Stimulated activated CD8-positive, alpha-beta memory T cell treated with anti-CD3 and anti-CD28 coated beads, Interleukin-4, amount 100 ng/mL, for 48 hours (primary cell): ENCODE measurements around the gene DUSP16.
"Not testable (repeated sequence)": the region's sequence is repeated elsewhere in the genome, so short reads cannot be mapped to it uniquely, and the experiment has no call there.

Experiments
- DNase-seq: peaks from one replicate; pipeline ENCODE4 v3.0.0-alpha.2; 2020

DUSP16 gene

DNA sequence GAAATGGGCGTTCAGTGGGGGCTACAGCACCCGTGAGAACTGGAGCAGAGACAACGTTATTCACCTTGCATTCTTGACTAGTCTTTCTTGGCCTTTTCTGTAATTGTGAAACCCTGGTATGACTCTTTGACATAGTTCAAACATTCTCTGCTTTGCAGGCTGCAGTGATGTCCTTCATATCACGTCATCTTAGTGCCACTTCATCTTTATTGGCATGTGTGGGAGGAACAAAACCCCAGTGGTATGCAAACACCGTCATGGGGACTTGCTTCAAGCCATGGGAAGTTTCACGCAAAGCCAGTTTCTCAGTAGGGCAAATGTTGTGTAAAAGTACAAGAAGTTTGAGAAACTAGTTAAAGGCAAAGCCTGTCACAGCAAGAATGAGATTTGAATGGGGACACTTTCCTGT is 20.2 kb upstream of the DUSP16 start:
- DNase-seq, result peak; percentile 64

DNA sequence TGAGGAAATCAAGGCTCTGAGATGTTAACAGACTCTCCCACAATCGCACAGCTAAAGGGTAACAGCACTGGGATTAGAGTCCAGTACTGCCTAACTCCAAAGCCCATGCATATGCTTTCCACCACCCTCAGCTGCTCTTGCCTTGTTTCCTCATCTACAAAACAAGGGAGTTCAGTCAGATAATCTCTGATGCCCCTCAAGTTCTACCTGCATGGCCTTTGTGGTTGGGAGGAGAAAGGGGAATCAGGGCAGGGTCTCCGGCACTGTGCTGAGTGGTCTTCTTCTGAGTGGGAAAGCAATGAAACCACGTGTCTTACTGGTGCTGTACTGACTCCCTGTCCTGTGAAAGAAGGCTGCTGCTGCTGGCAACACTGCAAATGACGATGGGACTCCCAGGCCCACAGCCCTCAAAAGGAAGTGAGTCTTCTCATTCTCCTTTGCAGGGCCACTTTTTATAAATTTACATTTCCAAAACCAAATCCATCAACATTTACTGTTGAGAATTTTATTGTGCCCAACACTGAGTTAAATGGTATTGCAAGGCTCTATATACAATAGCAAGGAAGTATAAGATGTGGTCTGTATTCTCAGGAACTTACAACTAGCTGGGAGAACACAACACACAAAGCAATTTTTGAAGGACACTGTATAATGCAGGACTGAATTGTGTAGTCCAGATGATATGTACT is 19.7 kb upstream of the DUSP16 start:
- peak; percentile 38 for DNase-seq

DNA sequence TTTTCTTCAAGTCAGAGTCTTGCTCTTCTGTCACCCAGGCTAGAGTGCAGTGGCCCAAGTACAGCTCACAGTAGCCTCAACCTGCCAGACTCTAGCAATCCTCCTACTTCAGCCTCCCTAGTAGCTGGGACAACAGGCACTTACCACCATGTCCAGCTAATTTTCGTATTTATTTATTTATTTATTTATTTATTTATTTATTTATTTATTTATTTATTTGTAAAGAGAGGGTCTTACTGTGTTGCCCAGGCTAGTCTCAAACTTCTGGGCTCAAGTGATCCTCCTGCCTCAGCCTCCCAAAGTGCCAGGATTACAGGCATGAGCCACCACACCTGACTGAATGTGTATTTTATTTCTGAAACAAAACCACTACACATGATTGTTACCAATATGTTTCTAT is 18.1 kb upstream of the DUSP16 start:
- not testable (repeated sequence) for DNase-seq

DNA sequence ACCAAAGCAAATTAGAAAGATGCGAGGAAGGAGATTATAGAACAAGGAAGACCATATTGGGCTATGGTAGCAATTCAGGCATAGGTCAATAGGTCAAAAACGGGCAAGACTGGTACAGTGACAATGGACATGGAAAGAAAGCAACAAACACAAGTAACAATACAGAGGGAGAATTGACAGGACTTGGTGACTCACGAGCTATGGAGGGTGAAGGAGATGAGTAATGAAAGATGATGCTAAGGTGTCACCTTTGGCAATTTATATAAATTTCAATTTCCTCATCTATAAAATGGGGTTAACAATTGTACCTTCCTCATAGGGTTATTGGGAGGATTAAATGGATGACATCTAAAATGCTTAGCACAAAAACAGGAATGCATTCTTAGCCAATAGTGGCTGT is 15.1 kb upstream of the DUSP16 start:
- no peak for DNase-seq

DNA sequence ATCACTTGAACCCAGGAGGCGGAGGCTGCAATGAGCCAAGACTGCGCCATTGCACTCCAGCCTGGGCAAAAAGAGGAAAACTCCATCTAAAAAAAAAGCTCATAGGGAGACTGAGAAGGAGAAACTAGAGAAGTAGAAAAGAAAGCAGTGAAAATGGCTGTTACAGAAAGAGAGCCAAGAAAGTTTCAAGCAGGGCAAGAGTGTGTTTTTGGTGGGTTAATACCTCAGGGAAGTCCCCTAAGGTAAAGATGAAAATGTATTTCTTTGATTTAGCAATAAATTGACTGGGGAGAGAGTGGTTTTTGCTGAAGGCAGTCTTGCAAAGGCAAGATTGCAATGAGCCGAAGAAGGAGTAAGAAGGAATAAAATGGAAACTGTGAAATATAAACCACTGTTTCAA is 10.0 kb upstream of the DUSP16 start:
- no peak for DNase-seq

DNA sequence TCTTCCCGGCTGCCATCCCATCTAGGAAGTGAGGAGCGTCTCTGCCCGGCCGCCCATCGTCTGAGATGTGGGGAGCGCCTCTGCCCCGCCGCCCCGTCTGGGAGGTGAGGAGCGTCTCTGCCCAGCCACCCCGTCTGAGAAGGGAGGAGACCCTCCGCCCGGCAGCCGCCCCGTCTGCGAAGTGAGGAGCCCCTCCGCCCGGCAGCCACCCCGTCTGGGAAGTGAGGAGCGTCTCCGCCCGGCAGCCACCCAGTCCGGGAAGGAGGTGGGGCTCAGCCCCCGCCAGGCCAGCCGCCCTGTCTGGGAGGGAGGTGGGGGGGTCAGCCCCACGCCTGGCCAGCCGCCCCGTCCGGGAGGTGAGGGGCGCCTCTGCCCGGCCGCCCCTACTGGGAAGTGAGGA is 3.3 kb upstream of the DUSP16 start:
- not testable (repeated sequence) for DNase-seq

DNA sequence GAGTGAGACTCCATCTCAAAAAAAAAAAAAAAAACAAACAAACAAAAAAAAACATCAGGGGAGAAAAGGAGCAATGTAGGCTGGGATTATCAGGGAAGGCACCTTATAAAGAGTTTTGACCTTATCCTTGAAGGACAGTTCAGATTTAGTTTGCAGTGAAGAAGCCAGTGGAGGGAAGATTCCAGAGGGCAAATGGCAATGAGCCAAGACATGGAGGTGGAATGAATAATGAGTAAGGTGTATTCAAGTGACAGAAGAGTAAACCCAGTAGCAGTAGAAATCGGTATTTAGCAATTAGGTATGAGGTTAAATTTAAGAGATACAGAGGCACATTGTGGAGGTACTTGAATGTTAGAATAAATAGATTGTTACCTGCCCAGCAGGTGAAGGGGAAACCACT is 2.2 kb upstream of the DUSP16 start:
- no peak for DNase-seq

DNA sequence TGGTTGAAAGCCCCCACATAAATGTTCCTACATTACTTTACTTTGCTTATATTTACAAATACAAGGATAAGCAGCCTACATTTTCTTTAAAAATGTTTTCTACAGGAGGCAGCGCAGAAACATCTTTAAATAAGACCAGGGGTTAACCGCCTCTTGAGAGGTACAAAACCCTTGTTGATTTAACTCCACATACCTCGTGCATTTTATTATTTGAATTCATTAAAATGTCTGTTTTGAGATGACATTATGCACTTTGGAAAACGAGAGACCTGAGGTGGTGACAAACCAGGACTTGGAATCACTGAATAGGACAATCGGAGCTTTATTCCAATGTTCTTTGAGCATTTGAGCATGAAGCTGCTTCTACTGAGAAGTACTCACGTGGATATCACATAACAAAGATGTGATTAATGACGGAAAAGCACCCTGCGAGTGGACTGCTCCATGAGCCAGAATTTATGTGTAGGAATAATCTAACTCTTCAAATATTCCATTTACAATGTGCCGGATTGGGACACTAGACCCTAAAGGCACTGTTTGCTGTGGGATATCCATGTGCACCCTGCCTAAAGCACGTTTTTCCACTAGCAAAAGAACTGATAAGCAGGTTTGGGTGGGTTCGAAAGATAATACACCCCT is 746 bp upstream of the DUSP16 start:
- DNase-seq, result no peak

DNA sequence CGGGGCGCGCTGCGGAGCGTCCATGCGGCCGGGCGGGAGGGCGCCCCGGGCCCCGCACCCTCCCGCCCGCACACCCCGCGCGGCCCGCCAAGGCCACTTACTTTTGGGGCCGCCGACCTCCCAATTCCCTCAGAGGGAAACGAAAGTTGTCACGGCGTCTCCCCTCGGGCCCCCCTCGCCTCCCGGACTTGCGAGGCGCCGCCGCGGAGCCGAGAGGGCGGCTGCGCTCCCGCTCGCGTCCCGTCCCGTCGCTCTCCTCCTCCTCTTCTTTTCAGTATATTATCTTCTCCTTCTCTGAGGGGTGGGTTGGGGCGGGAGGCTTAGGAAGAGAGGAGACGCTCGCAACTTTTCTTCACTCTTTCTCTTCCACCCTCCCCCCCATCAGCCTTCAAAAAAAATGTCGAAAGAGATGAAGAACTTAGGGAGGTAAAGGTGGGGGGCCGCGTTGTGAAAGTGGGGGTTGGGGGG is 613 bp downstream of the DUSP16 start:
- peak; percentile 46 for DNase-seq

DNA sequence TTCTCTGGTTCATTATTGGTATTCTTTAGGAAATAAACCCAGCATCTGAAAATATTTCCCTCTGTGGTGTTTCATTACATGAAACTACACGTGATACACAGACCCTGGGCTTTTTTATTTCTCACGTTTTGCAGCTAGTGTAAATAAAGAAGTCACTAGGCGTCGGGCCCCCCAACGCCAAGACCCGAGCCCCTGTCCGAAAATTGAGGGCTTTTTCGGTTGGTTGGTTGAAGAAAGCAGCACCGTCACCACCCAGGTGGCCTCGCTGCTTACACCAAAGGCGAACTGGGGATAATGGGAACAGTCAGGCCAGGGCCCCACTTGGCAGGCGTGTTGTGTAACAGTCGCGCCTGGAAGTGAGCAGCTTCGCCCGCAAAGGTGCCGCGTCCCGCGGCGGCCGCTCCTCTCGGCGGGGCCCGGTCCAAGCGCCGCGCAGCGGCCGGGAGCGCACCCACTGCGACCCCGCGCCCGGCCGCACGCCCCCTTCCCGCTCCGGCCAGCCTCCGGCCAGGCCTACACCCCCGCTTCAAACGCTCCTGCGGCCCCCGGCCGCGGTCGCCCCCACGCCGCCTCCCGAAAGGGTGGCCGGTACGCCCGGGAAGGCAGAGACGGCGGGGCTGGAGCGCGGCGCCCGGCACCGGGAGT is 1.2 kb downstream of the DUSP16 start:
- peak; percentile 62 for DNase-seq

DNA sequence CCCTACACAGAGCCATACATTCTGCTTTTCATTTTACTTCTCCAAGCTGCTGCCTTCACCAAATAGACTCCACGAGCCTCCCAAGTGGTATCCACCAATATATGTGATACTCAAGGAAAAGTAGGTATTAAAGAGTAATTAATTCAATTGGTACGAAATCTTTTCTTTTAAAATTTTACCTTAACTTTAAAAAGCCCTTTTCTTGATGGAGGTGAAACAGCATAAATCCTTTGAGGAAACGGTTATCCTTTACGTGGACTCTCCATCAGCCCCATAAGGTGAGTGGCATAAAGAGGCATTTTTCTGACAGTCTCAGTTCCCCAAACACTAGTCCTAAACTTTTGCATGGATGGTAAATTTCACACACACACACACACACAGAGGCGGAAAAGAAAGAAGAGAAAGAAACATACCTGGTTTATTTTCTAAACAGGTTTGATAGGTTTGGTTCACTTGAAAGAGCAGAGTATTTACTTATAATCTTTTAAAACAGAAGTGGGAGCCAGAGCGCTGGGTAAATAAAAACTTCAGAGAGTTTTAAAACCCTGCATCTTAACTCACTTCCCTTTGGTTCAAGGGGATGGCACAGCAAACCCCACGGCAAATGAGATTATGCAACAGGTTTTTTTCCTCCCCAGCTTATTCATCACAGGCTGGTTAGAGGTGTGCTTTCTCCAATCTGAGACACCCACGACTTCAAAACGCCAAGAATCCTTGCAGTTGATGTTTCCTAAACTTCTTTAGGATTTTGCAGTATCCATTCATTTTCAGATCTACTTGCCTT is 1.9 kb downstream of the DUSP16 start:
- peak; percentile 55 for DNase-seq

DNA sequence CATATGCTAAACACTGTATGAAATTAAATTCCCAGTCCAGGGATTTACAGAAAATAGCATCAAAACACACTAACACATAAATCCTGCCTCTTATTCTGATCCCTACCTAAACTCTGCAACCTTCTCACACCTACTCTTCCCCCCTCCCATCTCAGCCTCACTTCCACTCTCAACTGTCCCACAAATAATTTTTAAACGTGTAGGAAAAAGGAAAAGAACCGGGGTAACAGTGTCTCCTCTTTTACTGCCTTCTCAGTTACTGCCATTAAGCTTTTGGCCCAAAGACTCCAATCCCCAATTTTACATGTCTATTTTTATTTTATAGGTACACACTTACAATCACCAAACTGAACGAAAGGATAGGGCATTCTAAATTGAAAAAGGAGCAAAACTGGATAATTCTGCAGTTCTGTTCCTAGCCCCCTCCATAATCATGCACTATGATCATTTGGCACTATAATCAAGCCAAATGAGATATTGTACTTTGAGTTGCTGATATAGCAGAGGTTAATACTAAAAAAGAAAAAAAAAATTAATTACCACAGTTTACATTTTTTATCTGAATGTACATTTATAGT is 2.9 kb downstream of the DUSP16 start:
- no peak for DNase-seq

DNA sequence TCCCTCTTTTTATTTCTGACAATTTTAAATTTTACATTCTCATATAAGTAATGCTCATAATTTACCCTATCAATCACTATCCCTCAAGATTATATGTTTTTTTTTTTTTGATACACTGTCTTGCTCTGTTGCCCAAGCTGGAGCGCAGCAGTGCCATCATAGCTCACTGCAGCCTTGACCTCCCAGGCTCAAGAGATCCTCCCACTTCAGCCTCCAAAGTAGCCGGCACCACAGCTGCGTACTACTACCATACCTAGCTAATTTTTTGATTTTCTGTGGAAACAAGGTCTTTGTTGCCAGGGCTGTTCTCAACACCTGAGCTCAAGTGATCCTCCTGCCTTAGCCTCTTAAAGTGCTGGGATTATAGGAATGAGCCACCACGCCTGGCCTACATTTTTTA is 4.4 kb downstream of the DUSP16 start:
- no peak for DNase-seq

DNA sequence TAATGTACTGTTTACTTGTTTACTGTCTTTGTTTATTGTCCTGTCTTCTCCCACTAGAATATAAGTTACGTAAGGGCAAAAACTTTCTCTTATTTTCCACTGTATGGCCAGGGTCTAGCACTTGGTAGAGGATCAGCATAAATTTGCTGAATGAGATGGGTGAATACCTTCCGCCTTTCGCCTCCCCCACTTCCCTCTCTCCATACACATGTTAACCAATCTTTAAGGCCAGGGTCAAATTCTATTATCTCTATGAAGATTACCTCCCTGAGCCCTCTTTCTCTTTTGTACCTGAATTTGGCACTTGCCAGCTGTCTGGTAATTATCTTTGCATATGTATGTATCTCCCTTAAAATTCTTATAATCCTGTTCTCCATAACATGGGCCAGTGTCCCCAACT is 4.9 kb downstream of the DUSP16 start:
- DNase-seq, result no peak

DNA sequence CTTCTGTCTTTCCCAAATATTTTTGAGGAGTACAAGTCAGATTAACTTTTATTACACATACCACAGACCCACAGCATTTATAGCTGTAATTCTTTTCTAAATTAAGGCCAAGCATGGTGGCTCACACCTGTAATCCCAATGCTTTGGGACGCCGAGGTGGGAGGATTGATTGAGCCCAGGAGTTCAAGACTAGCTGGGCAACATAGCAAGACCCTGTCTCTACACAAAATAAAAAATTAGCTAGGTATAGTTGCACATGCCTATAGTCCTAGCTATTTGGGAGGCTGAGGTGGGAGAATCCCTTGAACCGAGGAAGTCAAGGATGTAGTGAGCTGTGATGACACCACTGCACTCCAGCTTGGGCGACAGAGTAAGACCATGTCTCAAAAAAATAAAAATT is 7.0 kb downstream of the DUSP16 start:
- no peak for DNase-seq

DNA sequence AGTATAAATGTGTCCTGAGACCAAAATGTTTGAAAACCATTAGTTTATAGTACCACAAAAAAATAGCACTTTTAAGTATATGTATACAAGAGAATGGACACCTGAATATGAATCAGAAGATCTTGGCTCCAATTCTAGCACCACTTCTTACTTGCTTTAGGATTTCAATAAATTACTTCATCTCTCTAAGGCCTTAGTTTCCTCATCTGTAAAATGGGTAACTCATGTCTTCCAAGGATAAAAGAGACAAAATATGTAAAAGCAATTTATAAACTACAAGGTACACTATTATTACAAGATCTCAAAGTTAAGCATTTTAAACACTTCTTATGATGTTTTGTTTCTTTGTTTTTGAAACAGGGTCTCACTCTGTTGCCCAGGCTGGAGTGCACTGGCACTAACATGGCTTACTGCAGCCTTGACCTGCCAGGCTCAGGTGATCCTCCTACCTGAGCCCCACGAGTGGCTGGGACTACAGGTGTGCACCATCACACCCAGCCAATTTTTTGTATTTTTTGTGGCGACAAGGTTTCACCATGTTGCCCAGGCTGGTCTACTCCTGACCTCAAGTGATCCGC is 9.4 kb downstream of the DUSP16 start:
- DNase-seq, result no peak

DNA sequence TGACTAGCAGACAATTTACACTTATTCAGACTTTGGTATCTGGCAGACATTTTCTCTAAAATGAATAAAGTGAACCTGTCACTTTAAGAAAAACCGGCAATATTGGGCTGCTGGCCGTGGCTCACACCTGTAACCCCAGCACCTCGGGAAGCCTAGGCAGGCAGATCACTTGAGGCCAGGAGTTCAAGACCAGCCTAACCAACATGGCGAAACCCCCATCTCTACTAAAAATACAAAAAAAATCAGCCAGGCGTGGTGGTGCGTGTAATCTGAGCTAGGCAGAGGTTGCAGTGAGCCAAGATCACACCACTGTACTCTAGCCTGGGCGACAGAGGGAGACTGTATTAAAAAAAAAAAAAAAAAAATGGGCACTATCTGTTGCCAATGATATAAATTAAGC is 11.5 kb downstream of the DUSP16 start:
- DNase-seq, result no peak

DNA sequence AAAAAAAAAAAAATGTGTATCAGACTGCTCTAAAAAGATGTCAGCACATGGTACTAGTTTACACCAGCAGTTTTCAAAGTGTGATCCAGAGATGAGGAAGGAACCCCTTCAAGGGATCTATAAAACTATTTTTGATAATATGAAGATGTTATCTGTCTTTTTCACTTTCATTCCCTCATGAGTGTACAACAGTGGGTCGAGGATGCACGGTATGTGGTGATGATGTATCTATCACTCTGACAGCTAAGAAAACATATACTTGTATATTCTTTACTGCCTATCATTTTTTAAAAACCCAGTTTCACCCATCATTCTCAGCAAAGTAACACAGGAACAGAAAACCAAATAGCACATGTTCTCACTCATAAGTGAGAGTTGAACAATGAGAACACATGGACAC is 12.4 kb downstream of the DUSP16 start:
- DNase-seq, result no peak

DNA sequence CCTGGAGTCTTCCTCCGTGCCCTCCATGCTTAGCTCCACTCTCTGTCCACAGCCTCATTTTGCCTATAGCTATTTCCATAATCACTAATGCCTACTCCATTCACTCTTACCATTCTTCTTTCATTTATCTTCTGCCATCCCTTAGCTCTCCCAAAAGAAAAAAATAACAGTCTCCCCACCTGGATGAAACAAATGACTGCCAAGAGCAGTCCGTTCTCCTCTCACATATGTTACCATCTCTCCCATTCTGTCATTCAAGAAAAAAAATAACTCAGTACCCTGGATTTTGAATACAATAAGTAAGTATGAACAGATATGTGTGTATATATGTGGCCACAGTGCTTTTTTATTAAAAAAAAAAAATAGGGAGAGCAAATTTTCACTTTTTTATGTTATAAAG is 13.2 kb downstream of the DUSP16 start:
- no peak for DNase-seq

DNA sequence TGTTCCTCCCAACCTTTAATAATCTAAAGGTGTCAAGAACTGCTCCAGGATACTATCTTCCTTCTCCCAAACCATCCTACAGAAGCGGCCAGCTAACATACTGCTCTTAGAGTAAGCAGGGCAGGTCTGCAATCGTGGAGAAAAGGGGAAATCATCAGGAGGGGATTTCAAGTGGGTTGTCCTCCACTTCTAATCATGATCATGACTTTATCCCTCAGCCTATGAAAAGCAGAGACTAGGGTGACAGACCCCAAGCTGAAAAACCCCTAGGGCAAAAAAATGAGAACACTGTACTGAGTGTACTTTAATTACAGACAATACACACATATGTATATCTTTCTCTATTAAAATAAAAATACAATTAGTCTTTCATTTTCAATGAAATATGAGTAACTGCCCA is 13.9 kb downstream of the DUSP16 start:
- no peak for DNase-seq

DNA sequence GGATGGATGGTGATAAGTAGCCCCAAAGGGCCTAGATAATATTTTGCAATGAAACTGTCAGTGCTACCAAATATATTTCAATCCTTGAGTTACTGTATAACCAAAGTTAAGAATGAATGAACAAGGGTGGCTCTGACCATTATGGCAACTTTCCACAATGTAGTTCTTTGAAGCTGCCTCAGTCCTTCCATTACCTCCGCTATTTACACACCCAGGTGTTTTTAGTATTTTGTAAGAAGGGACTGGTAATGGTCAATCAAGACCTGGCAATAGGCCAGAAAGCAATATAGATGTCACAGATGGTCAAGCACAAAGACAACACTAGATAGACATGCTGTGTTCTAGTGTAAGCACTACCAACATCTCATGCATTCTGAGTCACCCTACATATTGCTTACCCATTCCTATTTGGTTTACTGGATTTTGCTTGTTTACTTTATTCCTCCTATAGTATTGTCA is 16.3 kb downstream of the DUSP16 start:
- DNase-seq, result no peak

DNA sequence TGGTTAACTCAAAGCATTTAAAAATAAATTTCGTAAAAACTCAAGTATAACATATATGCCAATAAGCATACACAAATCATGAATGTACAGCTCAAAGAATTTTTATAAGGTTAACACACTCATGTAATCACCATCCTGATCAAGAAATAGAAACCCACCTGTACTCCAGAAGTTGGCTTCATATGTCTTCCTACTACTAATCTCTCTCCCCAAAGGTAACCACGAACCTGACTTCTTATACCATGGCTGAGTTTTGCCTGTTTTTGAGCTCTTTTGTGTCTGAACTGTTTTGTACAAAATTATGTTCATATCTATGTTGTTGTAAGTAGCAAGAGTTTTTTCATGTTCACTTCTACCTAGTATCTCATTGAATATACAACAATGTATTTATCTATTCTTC is 18.7 kb downstream of the DUSP16 start:
- no peak for DNase-seq

DNA sequence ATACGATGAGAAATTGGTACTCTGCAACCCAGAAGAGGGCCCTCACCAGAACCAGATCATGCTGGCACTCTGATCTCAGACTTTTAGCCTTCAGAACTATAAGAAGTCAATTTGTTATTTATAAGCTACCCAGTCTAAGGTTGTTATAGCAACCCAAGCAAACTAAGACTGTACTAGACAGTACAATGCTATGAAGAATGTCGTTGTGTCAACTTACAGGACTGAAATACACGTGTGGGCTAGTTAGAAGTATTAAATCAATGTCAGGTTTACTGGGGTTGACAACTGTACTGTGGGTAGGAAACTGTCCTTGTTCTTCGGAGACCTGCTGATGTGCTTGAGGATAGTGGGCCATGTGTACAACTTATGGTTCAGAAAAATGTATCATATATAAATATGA is 19.7 kb downstream of the DUSP16 start:
- no peak for DNase-seq
